ENCODE data around the gene TEAD2.

DNA sequence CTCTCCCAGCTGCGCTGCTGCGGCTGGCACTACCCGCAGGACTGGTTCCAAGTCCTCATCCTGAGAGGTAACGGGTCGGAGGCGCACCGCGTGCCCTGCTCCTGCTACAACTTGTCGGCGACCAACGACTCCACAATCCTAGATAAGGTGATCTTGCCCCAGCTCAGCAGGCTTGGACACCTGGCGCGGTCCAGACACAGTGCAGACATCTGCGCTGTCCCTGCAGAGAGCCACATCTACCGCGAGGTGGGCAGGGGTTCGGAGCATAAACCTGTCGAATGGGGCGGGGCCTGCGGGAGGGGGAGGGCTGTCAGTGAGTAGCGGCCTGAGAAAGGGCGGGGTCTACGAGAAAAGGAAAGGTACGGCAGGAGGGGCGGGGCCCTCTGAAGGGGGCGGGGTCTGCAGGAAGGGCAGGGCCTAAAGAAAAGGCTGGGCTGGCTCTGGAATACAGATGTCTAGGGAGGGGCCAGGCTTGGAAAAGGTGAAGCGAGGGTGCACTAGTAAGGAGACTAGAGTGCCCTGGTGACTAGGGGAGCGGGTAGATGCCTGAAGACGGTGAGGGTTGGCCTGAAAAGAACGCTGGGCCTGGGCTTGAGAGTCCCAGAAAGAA is 23.4 kb downstream of the TEAD2 start:
- TF ChIP-seq, protein P1, sequence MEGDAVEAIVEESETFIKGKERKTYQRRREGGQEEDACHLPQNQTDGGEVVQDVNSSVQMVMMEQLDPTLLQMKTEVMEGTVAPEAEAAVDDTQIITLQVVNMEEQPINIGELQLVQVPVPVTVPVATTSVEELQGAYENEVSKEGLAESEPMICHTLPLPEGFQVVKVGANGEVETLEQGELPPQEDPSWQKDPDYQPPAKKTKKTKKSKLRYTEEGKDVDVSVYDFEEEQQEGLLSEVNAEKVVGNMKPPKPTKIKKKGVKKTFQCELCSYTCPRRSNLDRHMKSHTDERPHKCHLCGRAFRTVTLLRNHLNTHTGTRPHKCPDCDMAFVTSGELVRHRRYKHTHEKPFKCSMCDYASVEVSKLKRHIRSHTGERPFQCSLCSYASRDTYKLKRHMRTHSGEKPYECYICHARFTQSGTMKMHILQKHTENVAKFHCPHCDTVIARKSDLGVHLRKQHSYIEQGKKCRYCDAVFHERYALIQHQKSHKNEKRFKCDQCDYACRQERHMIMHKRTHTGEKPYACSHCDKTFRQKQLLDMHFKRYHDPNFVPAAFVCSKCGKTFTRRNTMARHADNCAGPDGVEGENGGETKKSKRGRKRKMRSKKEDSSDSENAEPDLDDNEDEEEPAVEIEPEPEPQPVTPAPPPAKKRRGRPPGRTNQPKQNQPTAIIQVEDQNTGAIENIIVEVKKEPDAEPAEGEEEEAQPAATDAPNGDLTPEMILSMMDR (IDR thresholded peaks at IDR 0.05) = no peak
- no peak for TF ChIP-seq ZFX (IDR thresholded peaks at IDR 0.05; ENCODE audit: borderline replicate concordance)
